HG02759 (cell line): ENCODE measurements around the gene TMEM82.

Experiments
- ATAC-seq: cut with Tn5 transposase; IDR thresholded peaks from one replicate; pipeline ENCODE4 v1.9.1; 2021; ENCODE audit warnings: mild to moderate bottlenecking, moderate library complexity; ENCODE audit not compliant: unreplicated experiment

The TMEM82 gene

GRCh38 chr1:15755021-15755645, 12.8 kb downstream of the TMEM82 start:
- ATAC-seq: no peak

DNA sequence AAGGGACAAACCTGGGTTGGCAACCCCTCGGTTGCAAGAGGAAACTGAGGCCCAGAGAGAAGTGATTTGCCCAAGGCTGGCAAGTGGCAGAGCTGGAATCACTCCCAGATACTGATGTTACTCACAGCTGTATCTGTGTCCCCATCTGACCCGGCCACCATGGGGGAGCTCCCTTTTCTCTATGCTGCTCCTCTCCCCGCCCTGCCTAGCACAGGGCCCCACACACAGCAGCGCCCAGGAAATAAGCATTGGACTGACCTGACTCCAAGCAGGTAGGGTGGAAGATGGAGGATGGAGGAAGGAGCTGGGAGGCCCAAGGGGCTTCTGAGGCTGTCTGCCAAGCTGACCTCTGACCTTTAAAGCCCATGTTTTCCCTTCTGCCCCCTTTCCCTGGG, 13.3 kb downstream of the TMEM82 start:
- no peak for ATAC-seq

DNA sequence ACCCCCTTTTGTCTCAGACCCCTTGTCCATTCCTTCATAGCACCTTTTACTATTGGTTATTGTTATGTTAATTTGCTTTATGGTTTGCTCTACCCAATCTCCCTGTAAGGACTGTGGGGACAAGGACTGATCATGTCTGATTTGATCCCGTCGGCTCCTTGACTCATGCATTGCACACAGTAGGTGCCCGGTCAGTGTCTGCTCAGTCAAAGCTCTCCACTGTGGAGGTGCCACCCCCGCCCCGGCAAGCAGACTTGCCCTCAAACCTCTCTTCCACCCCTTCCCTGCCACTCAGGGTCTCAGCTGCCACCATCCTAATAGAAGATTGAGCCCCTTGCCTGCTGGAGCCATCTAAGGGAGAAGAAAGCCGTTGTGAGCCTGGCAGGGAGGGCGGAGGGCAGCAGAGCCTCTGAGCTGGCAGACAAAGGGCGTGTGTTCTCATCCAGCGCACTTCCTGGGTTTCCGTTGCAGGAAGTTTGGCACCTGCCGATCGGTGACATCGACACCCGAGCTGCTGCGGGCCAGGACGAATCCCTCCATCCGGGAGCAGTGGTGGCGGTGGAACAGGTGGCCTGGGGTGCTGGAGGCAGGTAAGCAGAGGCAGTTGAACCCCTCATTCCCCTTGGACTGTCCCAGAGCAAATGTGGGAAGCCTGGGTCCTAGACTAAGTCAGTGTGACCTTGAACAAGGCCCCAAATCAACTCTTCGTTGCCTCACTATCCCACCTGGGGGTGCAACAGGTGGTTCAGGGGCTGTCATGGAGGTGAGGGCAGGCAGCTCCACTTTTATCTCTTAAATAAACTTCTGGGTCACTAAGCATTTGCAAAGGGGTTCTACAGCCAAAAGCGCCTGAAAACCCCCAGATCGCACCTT, 14.1 kb downstream of the TMEM82 start:
- no peak for ATAC-seq

- ATAC-seq: no peak
Observed at GRCh38 chr1:15757016-15757543, 14.8 kb downstream of the TMEM82 start.

DNA sequence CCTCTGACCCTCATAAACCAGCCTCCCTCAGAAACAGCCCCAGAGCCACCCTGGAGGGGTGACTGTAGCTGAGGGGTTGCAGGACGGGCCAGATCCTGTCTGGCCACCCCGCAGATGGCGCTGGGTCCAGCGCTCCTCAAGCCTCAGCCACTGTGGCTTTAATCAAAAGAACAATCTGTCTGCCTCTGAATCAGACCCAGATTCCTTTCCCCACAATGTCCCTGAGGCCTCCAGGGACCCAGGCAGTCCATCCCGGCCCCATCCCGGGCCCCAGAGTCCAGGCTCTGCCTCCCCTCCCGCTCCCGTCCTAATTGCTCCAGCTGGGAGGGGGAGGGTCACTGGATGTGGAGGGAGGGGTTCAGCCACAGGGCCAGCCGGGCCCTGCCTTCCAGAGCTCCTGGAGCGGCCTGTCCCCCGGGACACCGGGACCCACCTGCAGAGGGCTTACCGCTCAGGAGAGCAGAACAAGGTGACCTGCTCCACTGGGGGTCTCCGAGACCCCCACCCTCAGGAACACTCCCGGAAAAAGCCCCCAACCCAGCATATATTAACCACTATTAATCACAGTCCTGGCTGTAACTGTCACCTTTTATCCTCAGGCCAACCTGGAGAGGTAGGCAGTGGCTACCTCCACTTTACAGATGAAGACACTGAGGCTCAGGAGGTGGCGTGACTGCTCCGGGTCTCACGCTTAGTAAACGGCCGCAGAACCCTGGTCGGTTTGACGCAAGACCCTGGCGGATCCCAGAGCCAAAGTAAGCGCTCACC, 15.5 kb downstream of the TMEM82 start:
- no peak for ATAC-seq

GRCh38 chr1:15758343-15758931, 16.1 kb downstream of the TMEM82 start, which contains the start of gene FBLIM1:
Gene FBLIM1, plus strand, starts transcription at chr1:15758795. Its CDS starts 6,189 bp downstream, at chr1:15764984.
- ATAC-seq: no peak

DNA sequence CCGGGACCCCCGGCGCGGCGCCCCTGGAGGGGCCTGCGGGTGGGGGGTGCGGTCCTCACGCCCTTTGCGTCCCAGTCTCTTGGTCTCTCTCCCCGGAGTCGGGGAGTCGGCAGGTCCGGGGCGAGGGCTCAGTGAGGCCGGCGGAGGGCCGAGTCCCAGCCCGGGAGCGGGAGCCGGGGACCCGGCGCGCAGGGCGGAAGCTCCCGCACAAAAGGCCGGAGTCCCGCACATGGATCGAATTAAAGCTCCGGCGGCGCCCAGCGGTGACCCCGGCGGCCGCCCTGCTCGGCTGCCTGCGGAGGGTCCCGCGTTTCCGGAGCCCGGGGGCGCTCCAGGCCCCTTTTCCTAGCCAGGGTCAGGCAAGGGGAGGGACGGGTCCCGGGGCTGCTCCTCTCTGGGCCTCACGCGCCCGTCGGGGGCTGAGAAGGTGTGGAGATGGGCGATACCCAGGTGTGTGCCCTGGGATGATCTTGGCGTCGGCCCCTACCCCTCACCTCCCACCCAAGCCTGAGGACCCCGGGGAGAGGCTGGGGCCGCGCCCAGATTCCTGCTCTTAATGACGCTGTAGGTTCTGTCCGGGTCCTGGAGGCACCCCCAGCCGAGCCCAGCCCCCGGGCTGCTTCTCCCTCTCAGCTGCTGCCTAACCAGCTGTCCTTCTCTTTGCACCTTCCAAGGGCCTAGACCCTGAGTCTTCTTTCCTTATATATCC, 16.8 kb downstream of the TMEM82 start:
- ATAC-seq: no peak

- ATAC-seq: no peak
Observed at GRCh38 chr1:15760520-15761211, 18.4 kb downstream of the TMEM82 start.

DNA sequence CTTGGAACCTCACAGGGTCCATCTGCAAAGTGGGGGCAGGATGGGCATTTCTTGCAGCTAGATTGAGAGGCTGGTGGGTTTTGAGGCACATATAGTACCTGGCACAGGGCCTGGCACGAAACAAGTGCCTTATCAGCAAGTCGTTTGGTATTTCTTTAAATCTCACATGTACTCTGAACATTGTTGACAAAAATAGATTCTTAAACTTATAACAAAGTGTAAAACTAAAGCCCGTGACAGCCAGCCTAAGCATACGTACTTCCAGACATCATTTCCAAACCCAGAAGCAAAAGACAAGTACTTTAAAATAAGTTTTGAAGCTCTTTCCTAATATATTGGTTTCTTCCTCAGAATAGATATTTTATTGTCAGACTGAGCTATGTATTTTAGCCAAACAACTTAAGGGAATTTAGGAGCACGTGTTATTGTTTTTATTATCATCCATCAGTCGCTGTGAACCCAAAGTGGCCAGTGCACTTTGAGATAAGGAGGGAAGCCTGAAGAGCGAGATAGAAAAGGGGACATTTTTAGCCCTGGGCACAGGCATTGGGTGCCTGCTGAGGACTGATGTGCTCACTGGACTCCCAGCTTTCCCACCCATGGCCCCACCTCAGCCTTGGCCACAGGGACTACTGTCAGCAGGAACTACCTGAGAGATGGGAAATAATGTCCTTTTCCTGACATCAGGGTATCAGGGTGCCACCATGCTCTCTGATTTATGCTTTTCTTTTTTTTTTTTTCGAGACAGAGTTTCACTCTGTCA, 19.2 kb downstream of the TMEM82 start:
- no peak for ATAC-seq

DNA sequence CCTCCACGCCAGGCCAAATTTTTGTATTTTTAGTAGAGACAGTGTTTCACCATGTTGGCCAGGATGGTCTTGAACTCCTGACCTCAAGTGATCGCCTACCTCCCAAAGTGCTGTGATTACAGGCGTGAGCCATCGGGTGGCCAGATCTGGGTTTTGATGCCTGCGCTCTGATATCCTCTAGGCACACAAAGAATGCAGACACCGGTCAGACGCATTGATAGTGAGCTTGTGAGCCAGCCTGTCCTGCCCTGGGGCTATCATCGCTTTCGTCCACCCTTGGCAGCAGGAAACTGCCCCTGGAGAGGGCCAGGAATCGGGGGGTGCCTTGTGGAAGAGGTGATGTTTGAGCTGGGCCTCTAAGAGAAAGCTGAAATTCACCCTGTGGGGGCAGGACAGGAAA, 20.2 kb downstream of the TMEM82 start:
- no peak for ATAC-seq

- ATAC-seq: no peak
Observed at GRCh38 chr1:15764269-15764764, 22.0 kb downstream of the TMEM82 start.

- no peak for ATAC-seq
Observed at GRCh38 chr1:15764890-15765289, 22.6 kb downstream of the TMEM82 start.

DNA sequence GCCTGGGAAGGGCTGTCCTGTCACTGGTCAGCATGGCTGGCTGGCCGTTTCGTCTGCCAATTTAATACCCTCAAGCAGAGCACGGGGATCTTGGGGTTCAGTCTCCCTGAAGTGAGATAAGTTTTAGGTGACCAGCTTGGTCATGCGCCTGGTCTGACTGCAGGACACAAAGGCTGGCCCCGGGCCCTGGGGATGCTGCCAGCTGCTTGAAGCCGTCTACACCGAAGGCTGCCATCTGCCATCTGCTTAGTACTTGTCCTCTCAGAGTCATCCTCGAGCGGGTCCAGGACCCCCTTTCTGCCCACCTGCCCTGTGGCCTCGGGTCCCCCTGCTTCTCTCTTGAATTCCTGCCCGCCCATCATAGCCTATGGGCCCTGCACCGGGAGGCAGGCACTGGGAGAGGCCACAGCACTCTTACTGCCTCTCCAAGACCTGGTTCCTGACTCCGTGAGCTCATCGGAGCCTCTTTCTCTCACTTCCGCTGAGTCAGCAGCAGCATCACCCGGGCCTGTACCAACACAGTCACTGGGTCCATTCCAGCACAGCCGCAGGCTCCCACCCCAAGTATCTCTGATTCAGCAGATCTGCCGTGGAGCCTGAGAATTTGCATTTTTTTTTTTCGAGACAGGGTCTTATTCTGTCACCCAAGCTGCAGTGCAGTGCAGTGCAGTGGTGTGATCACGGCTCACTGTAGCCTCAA, 23.3 kb downstream of the TMEM82 start:
- no peak for ATAC-seq

DNA sequence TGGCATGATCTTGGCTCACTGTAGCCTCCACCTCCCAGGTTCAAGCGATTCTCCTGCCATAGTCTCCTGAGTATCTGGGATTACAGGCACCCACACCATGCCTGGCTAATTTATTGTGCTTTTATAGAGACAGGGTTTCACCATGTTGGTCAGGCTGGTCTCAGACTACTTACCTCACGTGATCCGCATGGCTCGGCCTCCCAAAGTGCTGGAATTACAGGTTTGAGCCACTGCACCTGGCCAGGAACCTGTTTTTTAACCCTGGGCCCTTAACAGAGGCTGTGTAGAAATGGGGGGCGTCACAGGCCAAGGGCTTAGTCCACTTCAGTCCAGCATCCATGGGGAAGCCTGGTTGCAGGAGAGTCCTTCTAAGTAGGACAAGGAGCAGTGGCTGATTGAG, 25.6 kb downstream of the TMEM82 start:
- ATAC-seq: no peak

- ATAC-seq: no peak
Observed at GRCh38 chr1:15768388-15768787, 26.1 kb downstream of the TMEM82 start.

GRCh38 chr1:15770313-15770962, 28.1 kb downstream of the TMEM82 start:
- no peak for ATAC-seq

GRCh38 chr1:15771836-15772515, 29.7 kb downstream of the TMEM82 start:
- ATAC-seq: no peak
